H1 (cell line): ENCODE measurements around the gene ANAPC5. TPM values are rescaled to one million over a fixed set of nuclear protein-coding genes. Genes with fewer than 3 reads are reported as not detected.

Experiments used
- CREB1 ChIP-seq: IDR thresholded peaks from 2 replicates; pipeline ENCODE4 v1.6.1; 2012; ENCODE audit warnings: inconsistent platforms
- KDM4A ChIP-seq: IDR thresholded peaks from one replicate; pipeline ENCODE4 v1.7.1; 2012; ENCODE audit warnings: low read depth, mild to moderate bottlenecking, moderate library complexity, low read length, inconsistent platforms; ENCODE audit not compliant: severe bottlenecking
- NRF1 ChIP-seq: IDR thresholded peaks from 2 replicates; pipeline ENCODE4 v1.6.1; 2011; ENCODE audit warnings: mild to moderate bottlenecking, low read depth, low read length, improper control_type of control experiment
- RNF2 ChIP-seq: fragments of 200-900, 300-1000 bp; sonication (generic); IDR thresholded peaks from 2 replicates; pipeline ENCODE4 v1.7.1; 2016; ENCODE audit warnings: borderline replicate concordance, low read depth, mild to moderate bottlenecking, antibody characterized with exemption, low read length; ENCODE audit not compliant: poor library complexity, severe bottlenecking; ENCODE audit errors: missing control alignments
- RXRA ChIP-seq: IDR thresholded peaks from 2 replicates; pipeline ENCODE4 v1.6.1; 2011; ENCODE audit warnings: low read depth, mild to moderate bottlenecking, low read length, moderate library complexity; ENCODE audit not compliant: insufficient read depth
- SAP30 ChIP-seq: fragments of 300-600 bp; sonication (generic); IDR thresholded peaks from 2 replicates; pipeline ENCODE4 v1.7.1; 2012; ENCODE audit warnings: low read length, moderate library complexity, mild to moderate bottlenecking, inconsistent platforms; ENCODE audit not compliant: insufficient read depth, insufficient replicate concordance
- SIRT6 ChIP-seq: IDR thresholded peaks from one replicate; pipeline ENCODE4 v1.7.1; 2012; ENCODE audit warnings: low read length, inconsistent platforms
- YY1 ChIP-seq: IDR thresholded peaks from 2 replicates; pipeline ENCODE4 v1.6.1; 2011; ENCODE audit warnings: low read depth, mild to moderate bottlenecking, low read length
- polyA plus RNA-seq, 7 experiments: library from polyadenylated mRNA; depleted of rRNA in 3 of 7; stranded (reverse) in 5 of 7; unstranded in 2 of 7; fragments of >200 nt in 5 of 7; fragments of 200-250 nt in 2 of 7; gene quantifications; 1 replicate in 5 of 7; 2 replicates in 1 of 7; 4 replicates in 1 of 7; pipeline versions ENCODE4 v1.2.1 to v1.2.3, GENCODE V29; 2011 to 2013; ENCODE audit warnings: missing spikeins in 2 of 7, mixed read lengths in 2 of 7
- total RNA-seq: library from RNA; stranded (reverse); fragmentation: NEBNext Ultra II Directional; extraction: Animal tissue kit (Norgen Biotek cat#: 25700); gene quantifications from 2 replicates; pipeline ENCODE4 v1.2.1, GENCODE V29; 2021
- TF ChIP-seq, protein P1 (sequence below): IDR thresholded peaks from 2 replicates; pipeline ENCODE4 v1.6.1; 2012; ENCODE audit warnings: inconsistent platforms

Gene ANAPC5
- total and polyA plus RNA-seq, 2 of the 8 experiments (the other 6 are each of a cell fraction or from before 2014, with no cell fraction given), result 103 to 127 TPM

DNA sequence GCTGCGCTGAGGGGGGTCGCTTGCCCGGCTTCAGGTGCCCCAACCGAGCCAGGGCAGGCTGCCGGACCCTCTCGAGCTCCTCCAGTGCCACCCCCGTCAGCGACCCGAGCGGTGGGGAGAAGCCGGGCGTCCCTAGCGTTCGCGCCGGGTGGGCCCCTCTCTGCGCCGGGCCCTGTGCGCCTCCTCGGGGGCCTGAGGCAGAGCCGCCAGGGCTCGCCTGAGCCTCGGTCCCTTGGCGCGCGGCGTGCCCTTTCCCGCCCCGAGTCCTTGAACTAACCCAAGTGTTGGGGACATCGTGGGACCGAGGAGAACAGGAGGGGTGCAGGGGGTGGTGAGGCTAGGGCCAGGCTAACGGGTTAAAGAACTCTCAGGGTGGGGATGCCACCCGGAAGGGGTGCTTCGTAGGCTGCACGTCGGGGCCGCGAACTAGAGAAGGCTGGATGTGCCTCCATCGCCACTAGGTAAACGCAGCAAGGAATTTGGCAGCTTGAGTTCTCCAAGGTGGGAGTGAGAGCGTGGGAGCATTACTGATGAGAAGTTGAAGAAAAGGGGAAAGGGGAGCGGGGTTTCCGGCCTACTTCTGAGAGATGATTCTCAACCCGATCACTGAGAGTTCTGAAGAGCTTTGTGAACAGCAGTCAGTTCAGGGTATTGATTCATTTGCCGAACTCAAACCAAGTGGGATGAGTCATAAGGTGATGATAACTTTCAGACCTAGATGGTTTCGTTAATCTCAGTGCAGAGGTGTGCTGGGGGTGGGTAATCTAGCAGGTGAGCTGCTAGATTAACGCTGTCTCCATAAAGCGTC lies 48.3 kb upstream of the ANAPC5 start (continued):
- TF ChIP-seq SIRT6 (no peak), NRF1 (no peak), SAP30 (peak; percentile 10), RNF2 (no peak), YY1 (0 out of 2 replicates have a peak, but pooled peaks have one; percentile 0), KDM4A (peak; percentile 78), RXRA (no peak), CREB1 (no peak)
- TF ChIP-seq, protein P1, sequence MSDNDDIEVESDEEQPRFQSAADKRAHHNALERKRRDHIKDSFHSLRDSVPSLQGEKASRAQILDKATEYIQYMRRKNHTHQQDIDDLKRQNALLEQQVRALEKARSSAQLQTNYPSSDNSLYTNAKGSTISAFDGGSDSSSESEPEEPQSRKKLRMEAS, result 0 out of 2 replicates have a peak, but pooled peaks have one; percentile 19
